ENCODE measurements around the gene SAMSN1.

- TF ChIP-seq CTCF (IDR thresholded peaks at IDR 0.05) (no peak), POLR2A (IDR thresholded peaks at IDR 0.05) (no peak)
Measured at GRCh38 chr21:14591377-14591776, 45.3 kb upstream of the SAMSN1 start.

Data from body of pancreas (tissue), 4 donors.